ENCODE measurements around the gene CFAP97D2. TPM values are rescaled to one million over a fixed set of nuclear protein-coding genes. Genes with fewer than 3 reads are reported as not detected.
"Not testable (repeated sequence)": the region's sequence is repeated elsewhere in the genome, so short reads cannot be mapped to it uniquely, and the experiment has no call there.

Gene CFAP97D2
- total and polyA plus RNA-seq, 9 donors = not detected

GRCh38 chr13:114251639-114252440, 72.8 kb downstream of the CFAP97D2 start:
- WGBS (ENCODE audit: insufficient coverage) = no CpG with 5 or more reads among the region's 1 CpG
- H3K36me3 ChIP-seq (ENCODE audit: control insufficient read depth, insufficient read depth, low read length) = peaks cover 65% of the 10 kb centered on the region

GRCh38 chr13:114256547-114256946, 77.5 kb downstream of the CFAP97D2 start:
- no peaks in the 10 kb centered on the region for H3K4me1 ChIP-seq (ENCODE audit: control insufficient read depth, insufficient read depth, low read length)
- no peak overlapping the region for H3K4me3 ChIP-seq (ENCODE audit: low read length)
- no peaks in the 10 kb centered on the region for H3K27me3 ChIP-seq (ENCODE audit: control insufficient read depth, insufficient read depth, low read length)
- no peak for DNase-seq
- H3K27ac ChIP-seq (ENCODE audit: low read length) = no peak overlapping the region
- peaks cover 57% of the 10 kb centered on the region for H3K36me3 ChIP-seq (ENCODE audit: control insufficient read depth, insufficient read depth, low read length)
- H3K9me3 ChIP-seq (replicated peaks; ENCODE audit: control insufficient read depth, low read depth, low read length) = no peaks in the 10 kb centered on the region
- 88% methylated on average over 1 of the region's 1 CpG for WGBS (ENCODE audit: insufficient coverage)

More at GRCh38 chr13:114251639-114252440, 72.8 kb downstream of the CFAP97D2 start:
- not testable (repeated sequence) for DNase-seq; H3K9me3 ChIP-seq (replicated peaks; ENCODE audit: control insufficient read depth, low read depth, low read length); H3K4me1 ChIP-seq (ENCODE audit: control insufficient read depth, insufficient read depth, low read length); H3K27ac ChIP-seq (ENCODE audit: low read length); H3K4me3 ChIP-seq (ENCODE audit: low read length); H3K27me3 ChIP-seq (ENCODE audit: control insufficient read depth, insufficient read depth, low read length)

GRCh38 chr13:114257014-114257413, 78.0 kb downstream of the CFAP97D2 start:
- Histone ChIP-seq H3K9me3 (replicated peaks; ENCODE audit: control insufficient read depth, low read depth, low read length) (no peaks in the 10 kb centered on the region), H3K4me1 (ENCODE audit: control insufficient read depth, insufficient read depth, low read length) (no peaks in the 10 kb centered on the region), H3K27me3 (ENCODE audit: control insufficient read depth, insufficient read depth, low read length) (no peaks in the 10 kb centered on the region), H3K27ac (ENCODE audit: low read length) (no peak overlapping the region), H3K4me3 (ENCODE audit: low read length) (no peak overlapping the region), H3K36me3 (ENCODE audit: control insufficient read depth, insufficient read depth, low read length) (peaks cover 54% of the 10 kb centered on the region)
- 88% methylated on average over 3 of the region's 4 CpGs for WGBS (ENCODE audit: insufficient coverage)
- no peak for DNase-seq

GRCh38 chr13:114258589-114258988, 79.5 kb downstream of the CFAP97D2 start:
- H3K4me1 ChIP-seq (ENCODE audit: control insufficient read depth, insufficient read depth, low read length) = no peaks in the 10 kb centered on the region
- no peak for DNase-seq
- WGBS (ENCODE audit: insufficient coverage) = 100% methylated on average over 1 of the region's 8 CpGs
- no peak overlapping the region for H3K4me3 ChIP-seq (ENCODE audit: low read length)
- no peaks in the 10 kb centered on the region for H3K27me3 ChIP-seq (ENCODE audit: control insufficient read depth, insufficient read depth, low read length)
- H3K36me3 ChIP-seq (ENCODE audit: control insufficient read depth, insufficient read depth, low read length) = peaks cover 61% of the 10 kb centered on the region
- no peaks in the 10 kb centered on the region for H3K9me3 ChIP-seq (replicated peaks; ENCODE audit: control insufficient read depth, low read depth, low read length)
- H3K27ac ChIP-seq (ENCODE audit: low read length) = no peak overlapping the region

GRCh38 chr13:114259374-114259773, 80.3 kb downstream of the CFAP97D2 start:
- Histone ChIP-seq H3K4me1 (ENCODE audit: control insufficient read depth, insufficient read depth, low read length) (no peaks in the 10 kb centered on the region), H3K4me3 (ENCODE audit: low read length) (no peak overlapping the region), H3K9me3 (replicated peaks; ENCODE audit: control insufficient read depth, low read depth, low read length) (no peaks in the 10 kb centered on the region), H3K36me3 (ENCODE audit: control insufficient read depth, insufficient read depth, low read length) (peaks cover 68% of the 10 kb centered on the region), H3K27me3 (ENCODE audit: control insufficient read depth, insufficient read depth, low read length) (no peaks in the 10 kb centered on the region), H3K27ac (ENCODE audit: low read length) (no peak overlapping the region)
- WGBS (ENCODE audit: insufficient coverage) = 78% methylated on average over 4 of the region's 7 CpGs
- no peak for DNase-seq

GRCh38 chr13:114259974-114260373, 80.9 kb downstream of the CFAP97D2 start:
- peaks cover 71% of the 10 kb centered on the region for H3K36me3 ChIP-seq (ENCODE audit: control insufficient read depth, insufficient read depth, low read length)
- no peaks in the 10 kb centered on the region for H3K27me3 ChIP-seq (ENCODE audit: control insufficient read depth, insufficient read depth, low read length)
- H3K4me1 ChIP-seq (ENCODE audit: control insufficient read depth, insufficient read depth, low read length) = no peaks in the 10 kb centered on the region
- no peaks in the 10 kb centered on the region for H3K9me3 ChIP-seq (replicated peaks; ENCODE audit: control insufficient read depth, low read depth, low read length)
- H3K27ac ChIP-seq (ENCODE audit: low read length) = no peak overlapping the region
- no peak for DNase-seq
- H3K4me3 ChIP-seq (ENCODE audit: low read length) = no peak overlapping the region
- 71% methylated on average over 3 of the region's 4 CpGs for WGBS (ENCODE audit: insufficient coverage)

GRCh38 chr13:114260814-114261213, 81.8 kb downstream of the CFAP97D2 start:
- no peak overlapping the region for H3K27ac ChIP-seq (ENCODE audit: low read length)
- no peak for DNase-seq
- no peaks in the 10 kb centered on the region for H3K27me3 ChIP-seq (ENCODE audit: control insufficient read depth, insufficient read depth, low read length)
- peaks cover 70% of the 10 kb centered on the region for H3K36me3 ChIP-seq (ENCODE audit: control insufficient read depth, insufficient read depth, low read length)
- no peaks in the 10 kb centered on the region for H3K9me3 ChIP-seq (replicated peaks; ENCODE audit: control insufficient read depth, low read depth, low read length)
- no peak overlapping the region for H3K4me3 ChIP-seq (ENCODE audit: low read length)
- WGBS (ENCODE audit: insufficient coverage) = no CpG with 5 or more reads among the region's 3 CpGs
- H3K4me1 ChIP-seq (ENCODE audit: control insufficient read depth, insufficient read depth, low read length) = no peaks in the 10 kb centered on the region

- Histone ChIP-seq H3K27ac (ENCODE audit: low read length) (no peak overlapping the region), H3K27me3 (ENCODE audit: control insufficient read depth, insufficient read depth, low read length) (no peaks in the 10 kb centered on the region), H3K4me3 (ENCODE audit: low read length) (no peak overlapping the region), H3K36me3 (ENCODE audit: control insufficient read depth, insufficient read depth, low read length) (peaks cover 74% of the 10 kb centered on the region), H3K4me1 (ENCODE audit: control insufficient read depth, insufficient read depth, low read length) (no peaks in the 10 kb centered on the region), H3K9me3 (replicated peaks; ENCODE audit: control insufficient read depth, low read depth, low read length) (no peaks in the 10 kb centered on the region)
- DNase-seq = no peak
- 46% methylated on average over 3 of the region's 3 CpGs for whole genome bisulfite sequencing (ENCODE audit: insufficient coverage)
Observed at GRCh38 chr13:114261328-114261965, 82.4 kb downstream of the CFAP97D2 start.

GRCh38 chr13:114263578-114263977, 84.5 kb downstream of the CFAP97D2 start:
- H3K4me1 ChIP-seq (ENCODE audit: control insufficient read depth, insufficient read depth, low read length) = no peaks in the 10 kb centered on the region
- H3K4me3 ChIP-seq (ENCODE audit: low read length) = no peak overlapping the region
- no peaks in the 10 kb centered on the region for H3K27me3 ChIP-seq (ENCODE audit: control insufficient read depth, insufficient read depth, low read length)
- WGBS (ENCODE audit: insufficient coverage) = 98% methylated on average over 5 of the region's 5 CpGs
- H3K36me3 ChIP-seq (ENCODE audit: control insufficient read depth, insufficient read depth, low read length) = peaks cover 75% of the 10 kb centered on the region
- H3K27ac ChIP-seq (ENCODE audit: low read length) = no peak overlapping the region
- no peak for DNase-seq
- H3K9me3 ChIP-seq (replicated peaks; ENCODE audit: control insufficient read depth, low read depth, low read length) = no peaks in the 10 kb centered on the region

- 95% methylated on average over 9 of the region's 13 CpGs for WGBS (ENCODE audit: insufficient coverage)
Observed at GRCh38 chr13:114264313-114264712, 85.3 kb downstream of the CFAP97D2 start.

More at GRCh38 chr13:114264313-114264712, 85.3 kb downstream of the CFAP97D2 start:
- DNase-seq; H3K27me3 ChIP-seq (ENCODE audit: control insufficient read depth, insufficient read depth, low read length); H3K4me3 ChIP-seq (ENCODE audit: low read length); H3K27ac ChIP-seq (ENCODE audit: low read length); H3K4me1 ChIP-seq (ENCODE audit: control insufficient read depth, insufficient read depth, low read length); H3K9me3 ChIP-seq (replicated peaks; ENCODE audit: control insufficient read depth, low read depth, low read length): not testable (repeated sequence)
- peaks cover 79% of the 10 kb centered on the region for H3K36me3 ChIP-seq (ENCODE audit: control insufficient read depth, insufficient read depth, low read length)

Measured in muscle of leg (tissue), 11 donors.